Nephron (organoid): ENCODE results near the gene SEC11A.

Experiments
- H3K27ac Mint-ChIP-seq, 3 experiments: 2 replicates each; pipeline ENCODE4 v1.8.0; 2020; ENCODE audit warnings: mixed read lengths in 3 of 3, mild to moderate bottlenecking in 2 of 3, moderate library complexity in 1 of 3
- H3K27me3 Mint-ChIP-seq: 2 replicates; pipeline ENCODE4 v1.8.0; 2021; ENCODE audit warnings: low read depth, mild to moderate bottlenecking, moderate library complexity, mixed read lengths
- H3K36me3 Mint-ChIP-seq: 2 replicates; pipeline ENCODE4 v1.8.0; 2020; ENCODE audit warnings: low read depth, mixed read lengths
- H3K4me1 Mint-ChIP-seq: 2 replicates; pipeline ENCODE4 v1.8.0; 2020; ENCODE audit warnings: mixed read lengths
- H3K4me3 Mint-ChIP-seq, 3 experiments: 2 replicates each; pipeline ENCODE4 v1.8.0; 2020; ENCODE audit warnings: mild to moderate bottlenecking in 3 of 3, mixed read lengths in 3 of 3, moderate library complexity in 2 of 3
- H3K9me3 Mint-ChIP-seq: 2 replicates; pipeline ENCODE4 v1.8.0; 2020; ENCODE audit warnings: mixed read lengths
- CTCF ChIP-seq, 3 experiments: fragments of 200-600 bp; sonication (generic); IDR thresholded peaks; one replicate each; pipeline ENCODE4 v1.5.0; 2021; ENCODE audit warnings: antibody characterized with exemption in 3 of 3; ENCODE audit not compliant: unreplicated experiment in 3 of 3

Gene SEC11A

GRCh38 chr15:84666373-84666772 lies 49.6 kb downstream of the SEC11A start:
- TF ChIP-seq CTCF (IDR thresholded peaks at IDR 0.05; ENCODE audit: unreplicated experiment in 3 of 3), result no peak
- no peak overlapping the region for H3K4me3 Mint-ChIP-seq
- no peaks in the 10 kb centered on the region for H3K4me1 Mint-ChIP-seq
- no peak overlapping the region for H3K27ac Mint-ChIP-seq
- peaks cover 56% of the 10 kb centered on the region for H3K36me3 Mint-ChIP-seq
- no peaks in the 10 kb centered on the region for H3K9me3 Mint-ChIP-seq
- H3K27me3 Mint-ChIP-seq, result no peaks in the 10 kb centered on the region

DNA sequence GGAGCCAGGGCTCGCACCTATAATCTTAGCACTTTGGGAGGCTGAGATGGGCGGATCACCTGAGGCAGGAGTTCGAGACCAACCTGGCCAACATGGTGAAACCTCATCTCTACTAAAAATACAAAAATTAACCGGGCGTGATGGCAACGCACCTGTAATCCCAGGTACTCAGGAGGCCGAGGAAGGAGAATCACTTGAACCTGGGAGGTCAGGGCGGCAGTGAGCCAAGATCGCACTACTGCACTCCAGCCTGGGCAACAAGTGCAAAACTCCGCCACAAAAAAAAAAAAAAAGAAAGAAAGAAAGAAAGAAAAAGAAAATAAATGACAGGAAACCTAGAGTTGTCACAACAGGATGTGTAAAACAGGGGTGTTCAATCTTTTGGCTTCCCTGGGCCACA lies 54.9 kb downstream of the SEC11A start:
- no peak overlapping the region for H3K4me3 Mint-ChIP-seq

GRCh38 chr15:84659904-84660781 lies 55.8 kb downstream of the SEC11A start:
- Mint-ChIP-seq H3K27me3 (no peaks in the 10 kb centered on the region), H3K36me3 (peaks cover 17% of the 10 kb centered on the region), H3K4me1 (peaks cover 13% of the 10 kb centered on the region), H3K9me3 (no peaks in the 10 kb centered on the region), H3K27ac (peak overlapping the region in 1 of 3 experiments; percentile 21), H3K4me3 (peak overlapping the region; percentile 24 to 69 (median 47))
- TF ChIP-seq CTCF (IDR thresholded peaks at IDR 0.05; ENCODE audit: unreplicated experiment in 3 of 3), result no peak

More for the DNA sequence above, 54.9 kb downstream of the SEC11A start:
- Mint-ChIP-seq H3K9me3 (no peaks in the 10 kb centered on the region), H3K27me3 (no peaks in the 10 kb centered on the region), H3K36me3 (peaks cover 21% of the 10 kb centered on the region), H3K4me1 (peaks cover 13% of the 10 kb centered on the region), H3K27ac (no peak overlapping the region)
- no peak for TF ChIP-seq CTCF (IDR thresholded peaks at IDR 0.05; ENCODE audit: unreplicated experiment in 3 of 3)

- Mint-ChIP-seq H3K9me3 (no peaks in the 10 kb centered on the region), H3K27ac (peak overlapping the region in 1 of 3 experiments; percentile 46), H3K4me1 (peaks cover 20% of the 10 kb centered on the region), H3K27me3 (no peaks in the 10 kb centered on the region), H3K36me3 (peaks cover 4% of the 10 kb centered on the region), H3K4me3 (peak overlapping the region; percentile 69 to 83 (median 76))
- TF ChIP-seq CTCF (IDR thresholded peaks at IDR 0.05; ENCODE audit: unreplicated experiment in 3 of 3), result no peak
Observed at GRCh38 chr15:84658788-84659411, 57.0 kb downstream of the SEC11A start.

- TF ChIP-seq CTCF (IDR thresholded peaks at IDR 0.05; ENCODE audit: unreplicated experiment in 3 of 3), result peak; percentile 51 to 81 (median 72)
- H3K4me3 Mint-ChIP-seq, result peak within 1 kb of the TSS; percentile 80 to 84 (median 83)
- H3K27ac Mint-ChIP-seq, result peak within 1 kb of the TSS in 1 of 3 experiments; percentile 46
- peaks cover 7% of the 10 kb centered on the region for H3K36me3 Mint-ChIP-seq
- no peaks in the 10 kb centered on the region for H3K9me3 Mint-ChIP-seq
- H3K27me3 Mint-ChIP-seq, result no peaks in the 10 kb centered on the region
- H3K4me1 Mint-ChIP-seq, result peaks cover 24% of the 10 kb centered on the region
Observed at GRCh38 chr15:84658080-84658787, 57.7 kb downstream of the SEC11A start, which contains the start of gene NMB. Gene NMB, minus strand, starts transcription at chr15:84658199. Its CDS starts 47 bp downstream, at chr15:84658152.
